Nucleus accumbens (tissue), 56 donors: Measurements from ENCODE around the gene CCDC15.
"Not testable (repeated sequence)": the region's sequence is repeated elsewhere in the genome, so short reads cannot be mapped to it uniquely, and the experiment has no call there.

Experiments
- DNase-seq, 56 donors: peaks; one replicate each; lab custom pipeline; 2025; lab: John Stamatoyannopoulos, UW

Gene CCDC15

GRCh38 chr11:125078516-125079140 lies 124.6 kb downstream of the CCDC15 start:
- no peak for DNase-seq

GRCh38 chr11:125079151-125079877 lies 125.3 kb downstream of the CCDC15 start:
- no peak for DNase-seq

- DNase-seq: no peak
Measured at GRCh38 chr11:125079878-125080530, 126.0 kb downstream of the CCDC15 start.

- no peak for DNase-seq
Measured at GRCh38 chr11:125080531-125080911, 126.5 kb downstream of the CCDC15 start.

- DNase-seq: no peak
Measured at GRCh38 chr11:125081098-125081798, 127.2 kb downstream of the CCDC15 start.

- DNase-seq: no peak
Measured at GRCh38 chr11:125082040-125082439, 128.0 kb downstream of the CCDC15 start.

GRCh38 chr11:125082611-125083311 lies 128.8 kb downstream of the CCDC15 start:
- no peak for DNase-seq

- DNase-seq: no peak
Measured at GRCh38 chr11:125083312-125084056, 129.5 kb downstream of the CCDC15 start.

GRCh38 chr11:125084057-125084416 lies 130.0 kb downstream of the CCDC15 start:
- DNase-seq: no peak

- DNase-seq: no peak
Measured at GRCh38 chr11:125084761-125085231, 130.8 kb downstream of the CCDC15 start.

- no peak for DNase-seq
Measured at GRCh38 chr11:125085301-125086081, 131.5 kb downstream of the CCDC15 start.

- DNase-seq: no peak
Measured at GRCh38 chr11:125086633-125087296, 132.8 kb downstream of the CCDC15 start.

GRCh38 chr11:125088123-125088522 lies 134.1 kb downstream of the CCDC15 start:
- DNase-seq: no peak

GRCh38 chr11:125088576-125089455 lies 134.8 kb downstream of the CCDC15 start:
- DNase-seq: no peak

GRCh38 chr11:125089481-125089880 lies 135.5 kb downstream of the CCDC15 start:
- not testable (repeated sequence) for DNase-seq

GRCh38 chr11:125090151-125090550 lies 136.1 kb downstream of the CCDC15 start:
- DNase-seq: not testable (repeated sequence)

- DNase-seq: no peak
Measured at GRCh38 chr11:125090816-125091215, 136.8 kb downstream of the CCDC15 start.
